ENCODE measurements around the gene SBK2.

DNA sequence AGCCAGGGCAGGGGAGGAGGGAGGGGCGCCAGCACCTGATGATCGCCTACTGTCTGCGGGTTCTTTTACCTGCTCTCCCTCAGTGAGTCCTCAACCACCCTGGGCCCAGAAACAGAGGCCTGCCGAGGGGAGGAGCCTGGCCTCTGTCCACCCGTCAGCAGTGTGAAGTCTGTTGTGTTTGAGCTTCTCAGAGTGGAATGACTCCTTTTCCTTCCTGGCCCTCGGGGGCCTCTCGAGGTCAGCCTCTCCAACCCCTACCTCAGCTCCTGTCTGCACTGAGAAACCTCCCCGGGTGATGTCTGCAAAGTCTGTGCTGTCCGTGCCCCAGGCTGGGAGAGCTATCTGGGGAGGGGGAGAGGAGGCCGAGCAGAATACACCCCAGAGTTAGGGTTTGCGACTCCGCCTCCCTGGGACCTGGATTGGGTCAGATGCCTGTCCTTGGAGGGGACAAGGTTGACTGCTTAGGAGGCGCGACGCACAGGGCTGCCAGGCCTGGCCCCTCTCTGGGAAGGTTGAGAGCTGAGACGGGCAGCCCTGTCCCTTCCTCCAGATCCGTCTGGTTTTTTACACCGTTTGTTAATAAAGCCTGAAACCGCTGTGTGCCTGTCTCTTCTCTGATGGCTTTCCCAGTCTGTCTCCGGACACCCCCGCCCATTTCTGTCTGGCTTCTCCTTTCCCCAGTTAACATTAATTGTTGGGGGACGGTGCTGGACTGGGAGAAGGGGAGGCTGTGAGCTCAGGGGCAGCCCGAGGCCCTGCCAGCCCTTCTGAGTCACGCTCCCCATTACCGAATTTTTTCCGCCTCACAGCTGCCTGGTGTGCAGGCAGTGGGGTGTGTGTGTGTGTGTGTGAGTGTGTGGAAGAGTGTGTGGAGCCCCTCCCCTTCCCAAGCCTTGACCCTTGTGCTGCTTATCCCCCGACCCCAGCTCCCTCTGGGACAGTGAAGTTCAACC, 49.7 kb downstream of the SBK2 start:
- TF ChIP-seq, protein P1, sequence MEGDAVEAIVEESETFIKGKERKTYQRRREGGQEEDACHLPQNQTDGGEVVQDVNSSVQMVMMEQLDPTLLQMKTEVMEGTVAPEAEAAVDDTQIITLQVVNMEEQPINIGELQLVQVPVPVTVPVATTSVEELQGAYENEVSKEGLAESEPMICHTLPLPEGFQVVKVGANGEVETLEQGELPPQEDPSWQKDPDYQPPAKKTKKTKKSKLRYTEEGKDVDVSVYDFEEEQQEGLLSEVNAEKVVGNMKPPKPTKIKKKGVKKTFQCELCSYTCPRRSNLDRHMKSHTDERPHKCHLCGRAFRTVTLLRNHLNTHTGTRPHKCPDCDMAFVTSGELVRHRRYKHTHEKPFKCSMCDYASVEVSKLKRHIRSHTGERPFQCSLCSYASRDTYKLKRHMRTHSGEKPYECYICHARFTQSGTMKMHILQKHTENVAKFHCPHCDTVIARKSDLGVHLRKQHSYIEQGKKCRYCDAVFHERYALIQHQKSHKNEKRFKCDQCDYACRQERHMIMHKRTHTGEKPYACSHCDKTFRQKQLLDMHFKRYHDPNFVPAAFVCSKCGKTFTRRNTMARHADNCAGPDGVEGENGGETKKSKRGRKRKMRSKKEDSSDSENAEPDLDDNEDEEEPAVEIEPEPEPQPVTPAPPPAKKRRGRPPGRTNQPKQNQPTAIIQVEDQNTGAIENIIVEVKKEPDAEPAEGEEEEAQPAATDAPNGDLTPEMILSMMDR (IDR thresholded peaks at IDR 0.05; ENCODE audit: extremely low read depth in 1 of 2, insufficient read depth in 1 of 2, low read depth in 1 of 2, low read length in 2 of 2): no peak
- TF ChIP-seq POLR2AphosphoS5 (IDR thresholded peaks at IDR 0.05; ENCODE audit: insufficient read depth, low read depth, low read length): peak; percentile 52

All from endothelial cell of umbilical vein (primary cell).